H1 (cell line): ENCODE results near the gene NETO1. TPM values are rescaled to one million over a fixed set of nuclear protein-coding genes. Genes with fewer than 3 reads are reported as not detected.

Experiments used
- CTCF ChIA-PET: fragments of 300-600 bp; sonication (Branson Sonifier 250); formaldehyde crosslinking; loops from one replicate; lab custom pipeline; 2021; ENCODE audit not compliant: partially characterized antibody; lab: Charles Lee
- POLR2A ChIA-PET: fragments of 300-600 bp; sonication (Branson Sonifier 250); formaldehyde crosslinking; loops from one replicate; lab custom pipeline; 2021; ENCODE audit warnings: inconsistent platforms; ENCODE audit not compliant: partially characterized antibody; lab: Charles Lee
- DNase-seq, 2 experiments: peaks; one replicate each; pipeline versions ENCODE4 v3.0.0 to v3.0.0-alpha.2; 2010 to 2022; ENCODE audit warnings: low spot score in 2 of 2, low read depth in 1 of 2, mixed read lengths in 1 of 2
- FAIRE-seq: peaks from 2 replicates; lab custom pipeline; 2011; peaks lifted over from hg19 to GRCh38; lab: Jason Lieb, UNC
- H2AFZ ChIP-seq: 2 replicates; pipeline ENCODE4 v1.8.1; 2012; ENCODE audit warnings: low read length, inconsistent platforms
- H2AK5ac ChIP-seq: 2 replicates; pipeline ENCODE4 v1.6.1; 2013; ENCODE audit warnings: low read depth, low read length
- H2BK120ac ChIP-seq: replicated peaks from 2 replicates; pipeline ENCODE3; 2013; ENCODE audit warnings: low read depth, low read length, inconsistent platforms
- H2BK12ac ChIP-seq: 2 replicates; pipeline ENCODE4 v1.6.1; 2013; ENCODE audit warnings: low read depth, low read length
- H2BK15ac ChIP-seq: 2 replicates; pipeline ENCODE4 v1.6.1; 2013; ENCODE audit warnings: low read length
- H2BK20ac ChIP-seq: 2 replicates; pipeline ENCODE4 v1.6.1; 2013; ENCODE audit warnings: low read length
- H2BK5ac ChIP-seq: 2 replicates; pipeline ENCODE4 v1.6.1; 2013; ENCODE audit warnings: low read depth, low read length
- H3K14ac ChIP-seq: 2 replicates; pipeline ENCODE4 v1.6.1; 2013; ENCODE audit warnings: inconsistent platforms; ENCODE audit not compliant: insufficient read length
- H3K18ac ChIP-seq: 2 replicates; pipeline ENCODE4 v1.6.1; 2013; ENCODE audit warnings: low read length; ENCODE audit errors: extremely low read depth
- H3K23ac ChIP-seq: 2 replicates; pipeline ENCODE4 v1.6.1; 2013; ENCODE audit warnings: inconsistent platforms; ENCODE audit not compliant: insufficient read length
- H3K23me2 ChIP-seq: 2 replicates; pipeline ENCODE4 v1.6.1; 2013; ENCODE audit warnings: low read depth, low read length
- H3K27ac ChIP-seq: 2 replicates; pipeline ENCODE4 v1.6.1; 2011; ENCODE audit warnings: low read depth, low read length, inconsistent platforms
- H3K27me3 ChIP-seq, 4 experiments: replicated peaks in 1 of 4; 1 replicate in 1 of 4; 2 replicates in 3 of 4; pipeline versions ENCODE4 v1.6.1 to v1.8.1; 2011 to 2013; ENCODE audit warnings: low read length in 3 of 4, mild to moderate bottlenecking in 3 of 4, inconsistent platforms in 2 of 4, mixed read lengths in 2 of 4, moderate library complexity in 1 of 4; ENCODE audit not compliant: control insufficient read depth in 3 of 4, insufficient read depth in 3 of 4; ENCODE audit errors: extremely low read depth in 1 of 4
- H3K36me3 ChIP-seq, 4 experiments: 2 replicates each; pipeline versions ENCODE4 v1.6.1 to v1.8.1; 2011 to 2013; ENCODE audit warnings: mild to moderate bottlenecking in 4 of 4, low read length in 3 of 4, moderate library complexity in 2 of 4, control low read depth in 1 of 4, inconsistent platforms in 1 of 4; ENCODE audit not compliant: insufficient read depth in 4 of 4, control insufficient read depth in 2 of 4
- H3K4ac ChIP-seq: replicated peaks from 2 replicates; pipeline ENCODE3; 2013; ENCODE audit warnings: low read length, low read depth, mixed read lengths, inconsistent platforms; ENCODE audit not compliant: insufficient read length
- H3K4me1 ChIP-seq, 4 experiments: replicated peaks in 1 of 4; 1 replicate in 1 of 4; 2 replicates in 3 of 4; pipeline versions ENCODE4 v1.6.1 to v1.8.1; 2011 to 2013; ENCODE audit warnings: low read length in 3 of 4, inconsistent platforms in 2 of 4, mixed read lengths in 1 of 4; ENCODE audit not compliant: insufficient read depth in 4 of 4, control insufficient read depth in 3 of 4
- H3K4me2 ChIP-seq, 2 experiments: 2 replicates each; pipeline versions ENCODE4 v1.6.1 to v1.8.1; 2011 to 2013; ENCODE audit warnings: low read depth in 2 of 2, low read length in 2 of 2, control low read depth in 1 of 2, inconsistent platforms in 1 of 2, mild to moderate bottlenecking in 1 of 2; ENCODE audit not compliant: insufficient read depth in 1 of 2
- H3K4me3 ChIP-seq, 4 experiments: fragments of 200-600, 300-600 bp in 1 of 4; sonication (generic), shearing (Covaris generic), sonication (Bioruptor Twin) in 1 of 4; 2 replicates each; pipeline versions ENCODE4 v1.5.1 to v1.8.1; 2011 to 2016; ENCODE audit warnings: low read length in 4 of 4, low read depth in 3 of 4, control low read depth in 2 of 4, inconsistent platforms in 2 of 4, mild to moderate bottlenecking in 2 of 4, mixed read lengths in 1 of 4, moderate library complexity in 1 of 4; ENCODE audit not compliant: insufficient read depth in 2 of 4; ENCODE audit errors: extremely low read depth in 1 of 4
- H3K56ac ChIP-seq: replicated peaks from 2 replicates; pipeline ENCODE3; 2013; ENCODE audit warnings: low read depth, mild to moderate bottlenecking, mixed read lengths, low read length, inconsistent platforms; ENCODE audit not compliant: insufficient read length
- H3K79me1 ChIP-seq: 2 replicates; pipeline ENCODE4 v1.6.1; 2013; ENCODE audit warnings: low read depth, low read length, control low read depth
- H3K79me2 ChIP-seq, 2 experiments: 2 replicates each; pipeline versions ENCODE4 v1.6.1 to v1.8.1; 2012 to 2013; ENCODE audit warnings: low read length in 2 of 2, mild to moderate bottlenecking in 2 of 2, inconsistent platforms in 1 of 2; ENCODE audit not compliant: insufficient read depth in 2 of 2, control insufficient read depth in 1 of 2
- H3K9ac ChIP-seq, 4 experiments: replicated peaks in 1 of 4; 1 replicate in 1 of 4; 2 replicates in 3 of 4; pipeline versions ENCODE4 v1.6.1 to v1.8.1; 2011 to 2013; ENCODE audit warnings: low read depth in 3 of 4, low read length in 3 of 4, control low read depth in 2 of 4, mild to moderate bottlenecking in 2 of 4, moderate library complexity in 2 of 4, inconsistent platforms in 1 of 4; ENCODE audit errors: extremely low read depth in 1 of 4
- H3K9me3 ChIP-seq, 2 experiments: 2 replicates each; pipeline versions ENCODE4 v1.6.1 to v1.8.1; 2012 to 2013; ENCODE audit warnings: mild to moderate bottlenecking in 2 of 2, moderate library complexity in 2 of 2, control low read depth in 1 of 2, inconsistent platforms in 1 of 2, low read depth in 1 of 2, low read length in 1 of 2, mixed read lengths in 1 of 2; ENCODE audit not compliant: insufficient read depth in 2 of 2
- H4K20me1 ChIP-seq, 2 experiments: replicated peaks in 1 of 2; 2 replicates each; pipeline versions ENCODE3 to v1.8.1; 2011 to 2013; ENCODE audit warnings: inconsistent platforms in 2 of 2, low read length in 2 of 2, mild to moderate bottlenecking in 1 of 2; ENCODE audit not compliant: insufficient read depth in 2 of 2, control insufficient read depth in 1 of 2
- H4K5ac ChIP-seq: 2 replicates; pipeline ENCODE4 v1.6.1; 2013; ENCODE audit warnings: low read length, low read depth, mixed read lengths, inconsistent platforms; ENCODE audit not compliant: insufficient read length
- H4K8ac ChIP-seq: 2 replicates; pipeline ENCODE4 v1.8.0; 2013; ENCODE audit warnings: mild to moderate bottlenecking, moderate library complexity, low read length, inconsistent platforms; ENCODE audit not compliant: insufficient read depth; ENCODE audit errors: extremely low read depth
- H4K91ac ChIP-seq: replicated peaks from 2 replicates; pipeline ENCODE3; 2013; ENCODE audit warnings: low read length, mixed read lengths, inconsistent platforms; ENCODE audit not compliant: insufficient read length
- CBX5 ChIP-seq: fragments of 300-800, 300-1000 bp; sonication (generic); IDR thresholded peaks from 2 replicates; pipeline ENCODE4 v1.7.1; 2016; ENCODE audit warnings: antibody characterized with exemption, low read length, low read depth
- CEBPB ChIP-seq: IDR thresholded peaks from 2 replicates; pipeline ENCODE4 v1.6.1; 2012; ENCODE audit warnings: low read depth, low read length
- CREB1 ChIP-seq: IDR thresholded peaks from 2 replicates; pipeline ENCODE4 v1.6.1; 2012; ENCODE audit warnings: inconsistent platforms
- CTCF ChIP-seq, 3 experiments: IDR thresholded peaks; 1 replicate in 2 of 3; 2 replicates in 1 of 3; pipeline versions ENCODE4 v1.5.1 to v1.6.1; 2011; ENCODE audit warnings: low read length in 3 of 3, mild to moderate bottlenecking in 3 of 3, inconsistent platforms in 2 of 3, low read depth in 1 of 3, moderate library complexity in 1 of 3; ENCODE audit not compliant: insufficient read depth in 1 of 3; ENCODE audit errors: control extremely low read depth in 1 of 3
- HDAC2 ChIP-seq, 2 experiments: fragments of 300-600 bp in 1 of 2; sonication (generic) in 1 of 2; IDR thresholded peaks; 2 replicates each; pipeline ENCODE4 v1.6.1; 2011 to 2012; ENCODE audit warnings: low read depth in 2 of 2, low read length in 2 of 2, mild to moderate bottlenecking in 2 of 2, moderate library complexity in 2 of 2, borderline replicate concordance in 1 of 2, inconsistent platforms in 1 of 2
- JUND ChIP-seq: IDR thresholded peaks from 2 replicates; pipeline ENCODE4 v1.6.1; 2011; ENCODE audit warnings: mild to moderate bottlenecking, improper control_type of control experiment, low read length
- PHF8 ChIP-seq: fragments of 200-600 bp; sonication (generic); conservative IDR thresholded peaks from 2 replicates; pipeline ENCODE4 v1.7.1; 2012; ENCODE audit warnings: low read depth, mild to moderate bottlenecking, inconsistent platforms, low read length, moderate library complexity
- RAD21 ChIP-seq, 2 experiments: IDR thresholded peaks in 1 of 2; conservative IDR thresholded peaks in 1 of 2; 2 replicates each; pipeline ENCODE4 v1.6.1; 2011; ENCODE audit warnings: low read depth in 2 of 2, low read length in 2 of 2, improper control_type of control experiment in 1 of 2, inconsistent platforms in 1 of 2, mild to moderate bottlenecking in 1 of 2, moderate library complexity in 1 of 2
- RNF2 ChIP-seq: fragments of 200-900, 300-1000 bp; sonication (generic); IDR thresholded peaks from 2 replicates; pipeline ENCODE4 v1.7.1; 2016; ENCODE audit warnings: borderline replicate concordance, low read depth, mild to moderate bottlenecking, antibody characterized with exemption, low read length; ENCODE audit not compliant: poor library complexity, severe bottlenecking; ENCODE audit errors: missing control alignments
- SAP30 ChIP-seq: fragments of 300-600 bp; sonication (generic); IDR thresholded peaks from 2 replicates; pipeline ENCODE4 v1.7.1; 2012; ENCODE audit warnings: low read length, moderate library complexity, mild to moderate bottlenecking, inconsistent platforms; ENCODE audit not compliant: insufficient read depth, insufficient replicate concordance
- TEAD4 ChIP-seq: IDR thresholded peaks from 2 replicates; pipeline ENCODE4 v1.6.1; 2012; ENCODE audit warnings: low read depth, low read length, inconsistent platforms, mixed read lengths
- WGBS, 2 experiments: shearing (Covaris generic) in 1 of 2; methylation state at CpG; one replicate each; pipeline versions ENCODE4 v1.1.6 to v1.1.7; 2013 to 2015; ENCODE audit warnings: low lambda C conversion rate in 2 of 2, mixed read lengths in 2 of 2, inconsistent platforms in 1 of 2, low coverage in 1 of 2, missing lambda C conversion rate in 1 of 2; ENCODE audit not compliant: insufficient replicate concordance in 2 of 2, insufficient coverage in 1 of 2, insufficient read length in 1 of 2; ENCODE audit errors: extremely low coverage in 1 of 2, missing lambda C conversion rate in 1 of 2; 5-methylcytosine and 5-hydroxymethylcytosine counted together
- polyA plus RNA-seq, 7 experiments: library from polyadenylated mRNA; depleted of rRNA in 3 of 7; stranded (reverse) in 5 of 7; unstranded in 2 of 7; fragments of >200 nt in 5 of 7; fragments of 200-250 nt in 2 of 7; gene quantifications; 1 replicate in 5 of 7; 2 replicates in 1 of 7; 4 replicates in 1 of 7; pipeline versions ENCODE4 v1.2.1 to v1.2.3, GENCODE V29; 2011 to 2013; ENCODE audit warnings: missing spikeins in 2 of 7, mixed read lengths in 2 of 7
- total RNA-seq: library from RNA; stranded (reverse); fragmentation: NEBNext Ultra II Directional; extraction: Animal tissue kit (Norgen Biotek cat#: 25700); gene quantifications from 2 replicates; pipeline ENCODE4 v1.2.1, GENCODE V29; 2021

Gene NETO1
- total and polyA plus RNA-seq, 2 of the 8 experiments (the other 6 are each of a cell fraction or from before 2014, with no cell fraction given): 3.0 to 19.3 TPM

DNA sequence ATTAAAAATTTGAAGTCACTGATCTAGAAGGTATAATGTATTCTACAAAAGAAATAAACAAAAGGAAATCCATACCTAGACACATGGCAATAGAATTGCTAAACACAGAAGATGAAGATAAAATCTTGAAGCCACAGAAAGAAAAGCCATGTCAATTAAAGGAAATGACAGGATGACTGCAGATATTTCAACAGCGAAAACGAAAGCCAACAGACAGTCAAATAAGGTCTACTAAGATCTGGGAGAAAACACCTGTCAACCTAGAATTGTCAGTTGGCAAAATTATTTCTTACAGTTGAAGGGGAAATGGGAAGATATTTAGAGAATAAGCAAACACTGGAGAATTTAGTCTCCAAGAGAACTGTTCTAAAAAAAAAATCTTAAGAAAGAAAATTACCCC is 39.2 kb downstream of the NETO1 start:
- Histone ChIP-seq H2BK20ac (no peak overlapping the region), H3K27me3 (no peaks in the 10 kb centered on the region), H3K79me1 (no peaks in the 10 kb centered on the region), H4K5ac (no peak overlapping the region), H4K20me1 (no peaks in the 10 kb centered on the region), H3K36me3 (no peaks in the 10 kb centered on the region), H4K8ac (no peak overlapping the region), H2BK15ac (no peak overlapping the region), H3K27ac (no peak overlapping the region), H3K23ac (no peak overlapping the region), H3K18ac (no peak overlapping the region), H3K9me3 (no peaks in the 10 kb centered on the region), H3K4me3 (no peak overlapping the region), H3K4me2 (no peak overlapping the region), H3K56ac (no peak overlapping the region), H2BK5ac (no peak overlapping the region), H2BK12ac (no peak overlapping the region), H4K91ac (no peak overlapping the region), H3K4me1 (no peaks in the 10 kb centered on the region), H3K4ac (no peak overlapping the region), H3K23me2 (no peaks in the 10 kb centered on the region), H2AK5ac (no peak overlapping the region), H3K9ac (no peak overlapping the region), H2AFZ (no peak overlapping the region), H2BK120ac (no peak overlapping the region), H3K79me2 (no peaks in the 10 kb centered on the region), H3K14ac (no peak overlapping the region)
- CTCF ChIA-PET: interaction anchor here (0.6 to 1.0 kb wide), 3 partner anchors 18 to 65 kb away, joined by 3 to 5 read pairs (median 4); no protein-coding TSS in a partner anchor
- 93% methylated on average over 2 of the region's 2 CpGs; no CpG with 5 or more reads in 1 of the 2 experiments for WGBS, 2 experiments
- DNase-seq (no peak), FAIRE-seq (no peak)
- POLR2A ChIA-PET: no interaction called here
- TF ChIP-seq CBX5 (no peak), HDAC2 (IDR thresholded peaks at IDR 0.05; ENCODE audit: borderline replicate concordance in 1 of 2, low read depth in 2 of 2, low read length in 2 of 2) (no peak), RNF2 (no peak), TEAD4 (no peak), CTCF (IDR thresholded peaks at IDR 0.05; ENCODE audit: control extremely low read depth in 1 of 3, insufficient read depth in 1 of 3, low read depth in 1 of 3, low read length in 3 of 3) (no peak), RAD21 (IDR thresholded peaks at IDR 0.05 in 1 of 2, conservative IDR thresholded peaks at IDR 0.05 in 1 of 2; ENCODE audit: low read depth in 2 of 2, low read length in 2 of 2) (no peak), JUND (no peak), CREB1 (no peak), SAP30 (no peak), PHF8 (no peak), CEBPB (no peak)
